LNCaP clone FGC (cell line): Measurements from ENCODE around the gene ST3GAL3.

Experiments used
- DNase-seq: peaks from one replicate; pipeline ENCODE4 v3.0.0-alpha.2; 2011; ENCODE audit warnings: low read depth
- H3K4me3 ChIP-seq: 2 replicates; pipeline ENCODE4 v1.5.1; 2011; ENCODE audit warnings: mild to moderate bottlenecking, low read depth, low read length, control low read depth
- TF ChIP-seq, protein P1 (sequence below): IDR thresholded peaks from 2 replicates; pipeline ENCODE4 v1.5.1; 2012; ENCODE audit warnings: mild to moderate bottlenecking; ENCODE audit not compliant: control insufficient read depth, insufficient read depth; ENCODE audit errors: extremely low read depth

Gene ST3GAL3

DNA sequence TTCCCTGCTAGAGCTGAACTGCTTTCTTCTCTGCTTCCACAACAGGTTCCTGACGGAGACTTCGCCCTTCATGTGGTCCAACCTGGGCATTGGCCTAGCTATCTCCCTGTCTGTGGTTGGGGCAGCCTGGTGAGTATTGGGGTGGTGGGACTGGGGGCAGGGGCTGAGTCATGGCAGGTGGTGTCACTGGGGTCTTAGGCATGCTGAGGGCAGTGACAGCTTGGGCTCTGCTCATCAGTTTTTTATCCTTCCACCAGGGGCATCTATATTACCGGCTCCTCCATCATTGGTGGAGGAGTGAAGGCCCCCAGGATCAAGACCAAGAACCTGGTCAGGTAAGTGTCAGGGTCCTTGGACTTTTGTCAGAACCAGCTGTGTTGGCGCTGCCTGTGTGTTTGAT lies 268.7 kb downstream of the ST3GAL3 start:
- no peak for DNase-seq
- H3K4me3 ChIP-seq = peak overlapping the region; percentile 98
- TF ChIP-seq, protein P1, sequence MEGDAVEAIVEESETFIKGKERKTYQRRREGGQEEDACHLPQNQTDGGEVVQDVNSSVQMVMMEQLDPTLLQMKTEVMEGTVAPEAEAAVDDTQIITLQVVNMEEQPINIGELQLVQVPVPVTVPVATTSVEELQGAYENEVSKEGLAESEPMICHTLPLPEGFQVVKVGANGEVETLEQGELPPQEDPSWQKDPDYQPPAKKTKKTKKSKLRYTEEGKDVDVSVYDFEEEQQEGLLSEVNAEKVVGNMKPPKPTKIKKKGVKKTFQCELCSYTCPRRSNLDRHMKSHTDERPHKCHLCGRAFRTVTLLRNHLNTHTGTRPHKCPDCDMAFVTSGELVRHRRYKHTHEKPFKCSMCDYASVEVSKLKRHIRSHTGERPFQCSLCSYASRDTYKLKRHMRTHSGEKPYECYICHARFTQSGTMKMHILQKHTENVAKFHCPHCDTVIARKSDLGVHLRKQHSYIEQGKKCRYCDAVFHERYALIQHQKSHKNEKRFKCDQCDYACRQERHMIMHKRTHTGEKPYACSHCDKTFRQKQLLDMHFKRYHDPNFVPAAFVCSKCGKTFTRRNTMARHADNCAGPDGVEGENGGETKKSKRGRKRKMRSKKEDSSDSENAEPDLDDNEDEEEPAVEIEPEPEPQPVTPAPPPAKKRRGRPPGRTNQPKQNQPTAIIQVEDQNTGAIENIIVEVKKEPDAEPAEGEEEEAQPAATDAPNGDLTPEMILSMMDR = no peak

DNA sequence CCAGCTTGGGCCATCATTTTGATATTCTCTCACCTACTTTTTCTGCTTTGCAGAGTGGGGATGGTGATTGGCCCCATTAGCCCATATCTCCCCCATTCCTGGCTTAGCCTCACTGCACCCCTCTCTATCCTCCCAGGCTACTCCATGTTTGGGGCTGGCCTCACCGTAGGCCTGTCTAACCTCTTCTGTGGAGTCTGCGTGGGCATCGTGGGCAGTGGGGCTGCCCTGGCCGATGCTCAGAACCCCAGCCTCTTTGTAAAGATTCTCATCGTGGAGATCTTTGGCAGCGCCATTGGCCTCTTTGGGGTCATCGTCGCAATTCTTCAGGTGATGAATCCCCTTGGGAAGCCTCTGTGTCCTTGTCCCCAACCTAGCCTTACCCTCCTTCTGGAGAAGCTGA lies 269.6 kb downstream of the ST3GAL3 start:
- H3K4me3 ChIP-seq = no peak overlapping the region

DNA sequence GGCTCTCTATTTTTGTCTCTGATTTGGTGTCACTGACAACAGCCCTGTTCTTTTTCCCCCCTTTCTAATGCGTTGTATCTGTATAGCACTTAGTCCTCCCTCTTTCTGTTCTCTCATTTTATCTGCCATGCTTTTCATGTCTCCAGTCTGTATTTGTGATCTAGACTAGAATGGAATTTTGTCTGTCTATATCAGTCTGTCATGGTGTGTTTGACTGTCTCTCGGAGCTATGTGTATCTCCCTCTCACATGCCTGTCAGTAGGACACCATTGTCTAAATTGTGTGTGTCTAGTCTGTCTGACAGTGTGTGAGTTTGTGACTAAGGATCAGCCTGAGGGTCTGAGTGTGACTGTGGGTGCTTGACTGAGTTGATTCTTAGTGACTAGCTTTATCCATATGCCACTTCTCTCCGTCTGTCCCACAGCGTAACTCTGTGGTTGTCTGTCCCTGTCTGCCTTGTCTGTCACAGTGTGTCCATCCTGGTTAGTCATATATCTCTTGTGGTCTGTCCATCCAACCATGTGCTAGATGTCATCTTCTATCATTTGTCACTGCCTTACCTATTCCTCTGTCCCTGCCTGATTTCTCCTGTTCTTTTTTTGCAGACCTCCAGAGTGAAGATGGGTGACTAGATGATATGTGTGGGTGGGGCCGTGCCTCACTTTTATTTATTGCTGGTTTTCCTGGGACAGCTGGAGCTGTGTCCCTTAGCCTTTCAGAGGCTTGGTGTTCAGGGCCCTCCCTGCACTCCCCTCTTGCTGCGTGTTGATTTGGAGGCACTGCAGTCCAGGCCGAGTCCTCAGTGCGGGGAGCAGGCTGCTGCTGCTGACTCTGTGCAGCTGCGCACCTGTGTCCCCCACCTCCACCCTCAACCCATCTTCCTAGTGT lies 270.3 kb downstream of the ST3GAL3 start:
- DNase-seq = no peak
- no peak overlapping the region for H3K4me3 ChIP-seq
- TF ChIP-seq, protein P1 = no peak

More for the DNA sequence above, 269.6 kb downstream of the ST3GAL3 start:
- TF ChIP-seq, protein P1 = no peak
- DNase-seq = no peak

DNA sequence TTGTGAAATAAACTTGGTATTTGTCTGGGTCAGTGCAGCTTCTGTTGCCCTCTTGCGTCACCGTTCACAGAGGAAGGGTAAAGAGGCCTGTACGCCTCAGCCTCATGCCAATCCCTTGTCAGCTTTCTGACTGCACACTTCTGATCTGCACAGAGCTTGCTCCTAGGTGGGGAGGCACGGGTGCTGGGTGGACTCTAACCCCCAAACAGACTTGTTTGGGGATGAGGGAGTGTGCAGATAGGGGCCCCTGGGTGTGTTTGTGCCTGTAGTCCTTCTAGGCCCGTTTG lies 270.9 kb downstream of the ST3GAL3 start:
- peak overlapping the region; percentile 65 for H3K4me3 ChIP-seq
- DNase-seq = no peak
- TF ChIP-seq, protein P1 = no peak

DNA sequence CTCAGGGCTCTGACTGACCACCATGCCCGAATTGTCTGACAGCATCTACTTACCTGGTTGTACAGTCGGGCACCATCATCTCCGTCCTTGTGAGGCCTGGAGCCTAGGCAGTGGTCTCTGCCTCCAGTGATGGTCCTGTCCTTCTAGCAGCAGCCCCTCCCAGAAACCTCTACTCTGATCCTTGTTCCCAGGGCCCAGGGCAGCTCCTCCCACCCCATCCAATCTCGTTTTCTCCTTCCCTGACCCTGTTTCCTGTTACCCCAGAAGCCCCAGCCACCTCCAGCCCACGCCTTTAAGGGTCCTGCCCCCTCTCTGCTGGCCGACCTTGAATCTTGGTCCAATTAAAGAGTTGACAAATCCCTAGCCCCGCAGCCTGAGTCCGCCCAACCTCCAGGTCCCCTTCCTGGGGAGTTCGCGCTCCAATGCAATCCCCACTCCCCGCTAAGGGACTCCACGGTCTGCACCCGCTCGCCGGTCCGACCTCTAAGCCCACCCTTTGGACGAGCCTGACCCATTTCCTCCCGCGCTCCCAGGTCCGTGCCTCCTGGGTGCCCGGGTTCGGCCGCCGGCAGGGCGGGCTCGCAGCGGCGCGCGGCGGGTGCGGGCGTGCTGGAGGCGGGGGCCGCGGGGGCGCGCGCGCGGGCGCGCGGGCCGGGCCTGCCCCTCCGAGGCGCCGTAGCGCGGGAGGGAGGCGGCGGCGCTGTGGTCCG lies 271.4 kb downstream of the ST3GAL3 start, which contains the start of gene B4GALT2:
Gene B4GALT2 (plus strand): TSS at position 660 of the 710 bp plus-strand sequence. CDS start 1,951 bp downstream, outside the sequence.
- peak within 1 kb of the TSS; percentile 65 for H3K4me3 ChIP-seq
- TF ChIP-seq, protein P1 = no peak
- DNase-seq = no peak

DNA sequence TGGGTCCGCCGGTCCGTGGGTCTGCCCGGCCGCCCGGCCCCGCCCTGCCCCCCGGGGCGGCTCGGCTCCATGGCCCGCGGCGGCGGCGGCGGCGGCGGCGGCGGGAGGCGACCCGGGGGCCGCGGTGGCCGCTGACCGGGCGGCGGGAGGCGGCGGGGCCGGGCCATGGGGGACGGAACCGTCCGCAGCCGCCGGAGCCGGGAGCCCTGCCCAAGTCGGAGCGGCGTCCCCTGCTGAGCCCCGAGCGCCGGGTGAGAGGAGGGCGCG lies 271.9 kb downstream of the ST3GAL3 start:
- TF ChIP-seq, protein P1 = no peak
- peak overlapping the region; percentile 53 for H3K4me3 ChIP-seq
- no peak for DNase-seq
